GM10847 (cell line): ENCODE data around the gene TRMT10A.

Experiments used
- POLR2A ChIP-seq: IDR thresholded peaks from 2 replicates; pipeline ENCODE4 v1.6.1; 2011; ENCODE audit not compliant: insufficient read length; ENCODE audit errors: extremely low read depth

TRMT10A gene

DNA sequence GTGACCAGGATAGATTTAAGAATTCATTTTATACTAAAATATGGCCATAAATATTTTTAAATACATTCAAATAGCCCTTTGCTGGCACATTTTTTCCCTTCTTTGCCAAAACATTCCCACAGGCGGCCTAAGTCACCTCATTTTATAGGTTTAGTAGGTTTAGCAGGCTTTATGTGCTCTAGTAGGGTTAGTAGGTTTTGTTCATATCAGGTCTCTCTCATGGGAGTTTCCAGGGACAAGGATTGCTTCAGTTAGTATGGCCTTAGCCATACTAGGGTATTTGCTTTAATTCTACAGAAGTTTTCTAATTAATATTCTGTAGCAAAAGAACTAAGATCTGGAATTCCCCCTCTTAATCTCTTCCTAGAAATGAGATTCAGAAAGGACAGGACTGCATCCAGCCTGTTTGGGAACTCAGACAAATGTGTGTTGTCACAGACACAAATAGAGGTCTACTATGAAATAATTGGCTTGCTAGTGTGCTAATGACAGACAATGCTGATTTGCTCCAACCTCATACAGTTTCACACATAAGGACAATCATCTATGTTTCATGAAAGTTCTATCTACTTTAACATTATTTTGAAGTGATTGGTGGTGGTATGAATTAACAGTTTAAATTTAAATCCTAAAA lies 10.0 kb upstream of the TRMT10A start:
- no peak for TF ChIP-seq POLR2A

GRCh38 chr4:99572527-99573240 lies 8.8 kb upstream of the TRMT10A start:
- no peak for TF ChIP-seq POLR2A

DNA sequence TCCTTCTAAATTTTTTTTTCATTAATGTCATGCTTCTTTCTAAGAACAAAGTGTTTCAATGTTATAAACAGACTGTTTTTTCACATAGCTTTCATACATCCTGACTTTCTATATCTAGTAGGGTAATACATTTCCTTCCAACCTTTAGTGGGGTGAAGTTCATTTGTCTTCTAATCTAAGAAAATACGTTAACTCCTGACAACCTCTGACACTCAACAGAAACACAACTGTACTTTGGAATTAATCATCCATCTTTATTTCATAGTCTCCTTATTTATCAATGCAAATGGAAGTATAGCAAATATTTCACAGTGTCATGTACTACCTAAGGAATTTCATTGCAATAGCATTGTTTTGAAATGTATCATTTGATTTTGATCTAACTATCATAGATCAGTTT lies 8.0 kb upstream of the TRMT10A start:
- no peak for TF ChIP-seq POLR2A

DNA sequence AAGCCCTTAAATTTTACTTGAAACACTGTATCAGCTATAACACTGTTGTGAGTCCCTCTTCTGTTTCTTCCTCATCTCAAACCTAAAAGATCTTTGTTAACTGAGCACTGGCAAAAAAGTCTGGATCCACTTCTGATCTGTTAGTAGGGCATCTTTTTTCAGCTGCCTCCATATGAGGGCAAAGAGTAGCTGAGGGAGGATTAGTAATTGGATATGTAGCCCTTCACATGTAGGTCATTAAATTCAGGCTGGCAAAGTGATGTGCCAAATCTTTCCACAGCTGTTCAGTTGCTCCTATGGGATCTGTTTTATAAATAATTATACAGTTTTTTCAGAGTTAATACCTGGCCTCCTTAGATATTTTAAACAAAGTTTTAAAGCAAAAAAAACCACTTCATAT lies 1.1 kb upstream of the TRMT10A start:
- no peak for TF ChIP-seq POLR2A

- TF ChIP-seq POLR2A = no peak
Measured at GRCh38 chr4:99552872-99553271, 11.0 kb downstream of the TRMT10A start.

DNA sequence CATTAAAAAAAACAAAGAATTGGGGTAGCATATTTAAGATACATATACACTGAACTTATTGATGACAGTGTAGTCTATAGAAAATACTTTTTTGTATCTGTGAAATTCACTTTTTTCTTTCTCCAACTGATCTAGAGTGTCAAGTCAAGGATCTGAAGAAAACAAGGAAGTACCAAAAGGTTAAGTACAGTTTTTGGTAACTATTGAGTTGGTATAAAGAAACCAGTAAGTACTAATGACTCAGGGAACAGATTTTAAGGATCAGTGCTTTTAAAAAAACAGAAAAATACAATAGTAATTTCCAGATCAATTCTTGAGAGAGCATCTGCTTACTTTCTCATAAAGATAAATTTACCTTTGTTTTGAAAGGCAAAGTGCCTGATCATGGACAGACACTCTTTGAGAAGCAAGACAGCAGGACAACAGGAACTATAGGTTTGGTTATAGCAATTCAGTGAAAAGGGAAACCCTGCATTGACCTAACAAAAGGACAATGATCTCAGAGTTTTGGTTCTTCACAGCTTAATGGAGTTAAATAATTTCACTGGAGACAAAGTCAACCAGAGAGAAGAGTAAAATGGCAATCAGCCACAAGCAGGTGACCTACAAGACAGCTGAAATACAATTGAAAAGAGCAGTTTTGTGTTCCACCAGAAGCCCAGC lies 23.4 kb downstream of the TRMT10A start:
- no peak for TF ChIP-seq POLR2A

GRCh38 chr4:99537674-99538073 lies 26.2 kb downstream of the TRMT10A start:
- TF ChIP-seq POLR2A = no peak

- TF ChIP-seq POLR2A = no peak
Measured at GRCh38 chr4:99536848-99537247, 27.0 kb downstream of the TRMT10A start.

- no peak for TF ChIP-seq POLR2A
Measured at GRCh38 chr4:99536271-99536670, 27.6 kb downstream of the TRMT10A start.

DNA sequence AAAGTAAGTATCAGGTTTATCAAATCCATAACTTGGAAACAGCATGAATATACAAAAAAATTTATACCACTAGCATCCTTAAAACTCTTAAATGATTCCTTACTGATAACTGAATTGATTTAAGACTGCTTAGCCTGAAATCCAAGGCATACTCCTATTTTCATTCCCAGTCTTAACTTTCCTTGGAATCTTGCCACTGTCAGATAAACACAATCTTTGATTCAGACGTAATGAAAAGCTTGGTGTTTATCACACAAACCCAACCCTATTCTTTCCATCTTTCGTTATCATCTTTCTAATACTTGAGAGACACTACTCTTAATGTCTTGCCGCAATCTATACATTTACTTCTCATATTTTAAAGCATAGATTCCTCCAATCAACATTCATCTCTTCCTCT lies 33.9 kb downstream of the TRMT10A start:
- no peak for TF ChIP-seq POLR2A

DNA sequence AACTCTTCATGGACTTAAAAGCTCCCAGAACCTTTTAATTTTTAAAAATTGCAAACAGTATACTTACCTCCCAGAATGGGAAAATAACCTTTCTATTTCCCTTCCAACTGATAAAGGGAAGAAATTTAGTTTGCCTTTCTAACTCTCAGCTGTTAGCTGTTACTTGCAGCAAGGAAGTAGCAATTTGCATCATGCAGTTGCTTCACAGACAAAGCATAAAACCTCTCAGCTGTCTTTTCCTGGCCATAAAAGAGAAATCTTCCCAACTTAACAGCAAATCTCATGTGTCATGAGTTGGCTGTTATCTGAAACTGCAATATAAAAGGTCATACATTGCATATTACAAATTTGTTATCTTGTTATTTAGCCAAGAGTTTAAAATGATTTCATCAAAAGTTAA lies 34.6 kb downstream of the TRMT10A start:
- TF ChIP-seq POLR2A = no peak

DNA sequence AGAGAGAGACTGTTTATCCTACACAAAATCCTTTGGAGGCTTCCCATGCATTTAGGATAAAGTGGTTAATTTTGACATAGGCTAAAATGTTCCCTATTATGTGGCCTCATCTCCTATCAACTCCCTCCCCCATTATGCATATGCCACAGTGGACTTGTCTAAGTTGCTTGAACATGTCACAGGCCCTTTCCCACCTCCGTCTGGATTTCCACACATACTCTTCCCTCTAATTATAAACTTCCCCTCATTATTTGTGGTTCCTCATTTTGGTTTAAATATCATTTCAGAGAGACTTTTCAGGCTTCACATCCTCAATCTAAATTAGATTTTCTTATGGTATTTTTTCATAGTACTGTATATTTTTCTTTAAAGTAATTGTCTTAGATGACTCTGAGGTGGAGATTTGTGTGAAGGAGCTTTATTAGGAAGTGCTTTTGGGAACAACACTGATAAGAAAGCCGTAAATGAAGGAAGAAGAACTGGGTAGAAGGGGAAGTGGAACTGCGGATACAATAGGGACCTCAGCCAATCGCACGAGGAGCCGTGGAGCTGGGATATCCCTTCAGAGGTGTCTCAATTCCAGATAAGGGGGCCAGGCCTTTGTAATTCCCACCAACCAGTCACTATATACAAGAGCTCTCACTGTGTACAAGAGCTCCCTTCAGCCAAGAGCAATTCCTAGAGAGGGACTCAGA lies 45.1 kb downstream of the TRMT10A start:
- TF ChIP-seq POLR2A = no peak

DNA sequence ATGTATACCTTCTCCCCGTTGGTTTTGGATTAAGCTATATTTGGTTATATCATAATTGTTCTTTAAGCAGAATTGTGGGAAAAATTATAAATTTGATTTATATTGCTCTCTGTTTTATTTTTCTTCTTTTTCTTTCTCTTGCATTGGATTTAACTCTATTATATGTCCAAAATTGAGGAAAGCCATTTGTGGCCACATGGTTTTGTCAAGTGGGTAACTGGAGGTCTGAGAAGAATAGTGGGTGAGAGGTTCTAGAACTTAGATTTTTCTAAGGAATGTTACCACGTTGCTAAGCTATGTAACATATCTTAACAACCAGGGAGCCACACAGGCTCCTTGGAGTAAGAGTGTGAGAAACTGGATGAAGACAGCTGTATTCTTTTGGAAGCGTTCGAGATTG lies 53.1 kb downstream of the TRMT10A start, which contains the start of gene C4orf17:
Gene C4orf17 (plus strand): TSS at position 301 of the 400 bp plus-strand sequence. CDS start 2,061 bp downstream, outside the sequence.
- no peak for TF ChIP-seq POLR2A

DNA sequence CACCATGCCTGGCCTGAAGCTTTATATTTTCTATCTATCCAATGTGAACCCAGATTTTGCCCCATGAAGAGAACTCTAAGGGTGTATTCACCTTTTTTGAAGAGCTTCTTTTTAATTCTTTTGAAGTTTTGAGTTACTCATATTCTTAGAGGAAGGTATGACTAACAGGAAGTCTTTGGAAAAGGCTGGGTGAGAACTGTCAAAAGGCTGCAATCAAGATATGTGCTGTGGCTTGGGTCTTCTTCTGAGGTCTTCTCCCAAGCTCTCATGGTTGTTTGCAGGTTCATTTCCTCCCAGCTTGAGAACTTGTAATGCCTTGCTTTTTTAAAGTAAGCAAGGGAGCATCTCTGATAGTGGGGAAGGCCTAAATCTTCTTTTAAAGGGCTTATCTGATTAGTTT lies 56.1 kb downstream of the TRMT10A start:
- TF ChIP-seq POLR2A = no peak

- TF ChIP-seq POLR2A = no peak
Measured at GRCh38 chr4:99507349-99507748, 56.5 kb downstream of the TRMT10A start.

DNA sequence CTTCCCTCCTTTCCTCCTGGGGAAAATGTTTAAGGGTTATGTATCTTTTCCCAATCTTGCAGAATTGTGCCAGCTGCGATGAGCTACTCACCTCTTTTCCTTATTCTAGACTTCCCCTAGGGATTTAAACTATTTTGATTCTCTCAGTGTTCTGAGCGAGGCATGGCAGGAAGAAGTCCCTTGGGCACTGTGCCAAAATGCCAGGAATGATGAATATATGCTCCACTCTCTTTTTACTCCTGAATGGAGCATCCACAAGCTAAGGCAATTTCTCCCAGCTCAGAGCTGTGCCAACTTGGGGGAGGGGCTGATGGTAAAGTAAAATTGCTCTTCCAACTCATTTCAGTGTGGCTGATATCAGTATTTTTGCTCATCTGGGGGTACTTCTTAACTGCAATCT lies 57.1 kb downstream of the TRMT10A start:
- no peak for TF ChIP-seq POLR2A
